HL-60 (cell line): ENCODE measurements around the gene SLC43A2.

Source experiments
- DNase-seq, 2 experiments: peaks; one replicate each; pipeline ENCODE4 v3.0.0-alpha.2; 2010 to 2020; ENCODE audit warnings: low read depth in 1 of 2, low spot score in 1 of 2
- H3K27ac ChIP-seq: fragments of 250-450 bp; sonication (Bioruptor Pico); replicated peaks from 2 replicates; pipeline ENCODE4 v1.5.1; 2020; ENCODE audit warnings: mild to moderate bottlenecking, moderate library complexity
- H3K27me3 ChIP-seq: fragments of 250-450 bp; sonication (Bioruptor Pico); 2 replicates; pipeline ENCODE4 v1.5.1; 2021; ENCODE audit warnings: mild to moderate bottlenecking, moderate library complexity; ENCODE audit not compliant: insufficient read depth, poor library complexity, severe bottlenecking
- H3K4me3 ChIP-seq: replicated peaks from 2 replicates; pipeline ENCODE4 v1.5.1; 2011; ENCODE audit warnings: mild to moderate bottlenecking, control low read depth, low read length; ENCODE audit not compliant: insufficient read depth
- GABPA ChIP-seq: IDR thresholded peaks from 2 replicates; pipeline ENCODE4 v1.6.1; 2012; ENCODE audit warnings: low read depth
- POLR2AphosphoS5 ChIP-seq: IDR thresholded peaks from 2 replicates; pipeline ENCODE4 v1.6.1; 2012; ENCODE audit warnings: low read depth
- SPI1 ChIP-seq: IDR thresholded peaks from 2 replicates; pipeline ENCODE4 v1.6.1; 2012; ENCODE audit warnings: low read depth, mild to moderate bottlenecking, borderline replicate concordance
- TF ChIP-seq, protein P1 (sequence below): IDR thresholded peaks from 2 replicates; pipeline ENCODE4 v1.6.1; 2012; ENCODE audit warnings: low read depth; ENCODE audit not compliant: insufficient replicate concordance
- TF ChIP-seq, protein P2 (sequence below): IDR thresholded peaks from one replicate; pipeline ENCODE4 v1.5.1; 2011; ENCODE audit warnings: low read length, control low read depth, inconsistent platforms; ENCODE audit not compliant: insufficient read depth

The SLC43A2 gene

DNA sequence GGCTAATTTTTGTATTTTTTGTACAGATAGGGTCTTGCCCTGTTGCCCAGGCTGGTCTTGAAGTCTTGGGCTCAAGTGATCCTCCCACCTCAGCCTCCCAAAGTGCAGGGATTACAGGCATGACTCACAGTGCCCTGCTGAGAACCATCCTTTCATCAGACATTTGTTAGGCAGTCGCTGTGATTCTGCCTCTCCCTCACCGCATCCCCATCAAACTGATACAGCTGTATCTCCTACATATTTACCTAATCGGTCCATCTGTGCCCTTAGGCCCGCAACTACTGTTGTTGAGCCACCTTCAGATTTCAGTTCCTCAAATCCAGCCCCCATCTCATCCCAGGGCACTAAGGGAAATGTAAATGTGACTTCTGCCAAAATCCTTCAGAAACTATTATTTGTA lies 2.0 kb upstream of the SLC43A2 start:
- H3K4me3 ChIP-seq, result no peak overlapping the region
- TF ChIP-seq, protein P1, sequence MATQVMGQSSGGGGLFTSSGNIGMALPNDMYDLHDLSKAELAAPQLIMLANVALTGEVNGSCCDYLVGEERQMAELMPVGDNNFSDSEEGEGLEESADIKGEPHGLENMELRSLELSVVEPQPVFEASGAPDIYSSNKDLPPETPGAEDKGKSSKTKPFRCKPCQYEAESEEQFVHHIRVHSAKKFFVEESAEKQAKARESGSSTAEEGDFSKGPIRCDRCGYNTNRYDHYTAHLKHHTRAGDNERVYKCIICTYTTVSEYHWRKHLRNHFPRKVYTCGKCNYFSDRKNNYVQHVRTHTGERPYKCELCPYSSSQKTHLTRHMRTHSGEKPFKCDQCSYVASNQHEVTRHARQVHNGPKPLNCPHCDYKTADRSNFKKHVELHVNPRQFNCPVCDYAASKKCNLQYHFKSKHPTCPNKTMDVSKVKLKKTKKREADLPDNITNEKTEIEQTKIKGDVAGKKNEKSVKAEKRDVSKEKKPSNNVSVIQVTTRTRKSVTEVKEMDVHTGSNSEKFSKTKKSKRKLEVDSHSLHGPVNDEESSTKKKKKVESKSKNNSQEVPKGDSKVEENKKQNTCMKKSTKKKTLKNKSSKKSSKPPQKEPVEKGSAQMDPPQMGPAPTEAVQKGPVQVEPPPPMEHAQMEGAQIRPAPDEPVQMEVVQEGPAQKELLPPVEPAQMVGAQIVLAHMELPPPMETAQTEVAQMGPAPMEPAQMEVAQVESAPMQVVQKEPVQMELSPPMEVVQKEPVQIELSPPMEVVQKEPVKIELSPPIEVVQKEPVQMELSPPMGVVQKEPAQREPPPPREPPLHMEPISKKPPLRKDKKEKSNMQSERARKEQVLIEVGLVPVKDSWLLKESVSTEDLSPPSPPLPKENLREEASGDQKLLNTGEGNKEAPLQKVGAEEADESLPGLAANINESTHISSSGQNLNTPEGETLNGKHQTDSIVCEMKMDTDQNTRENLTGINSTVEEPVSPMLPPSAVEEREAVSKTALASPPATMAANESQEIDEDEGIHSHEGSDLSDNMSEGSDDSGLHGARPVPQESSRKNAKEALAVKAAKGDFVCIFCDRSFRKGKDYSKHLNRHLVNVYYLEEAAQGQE, result no peak
- no peak for TF ChIP-seq GABPA
- no peak for TF ChIP-seq SPI1
- no peak for TF ChIP-seq POLR2AphosphoS5
- TF ChIP-seq, protein P2, sequence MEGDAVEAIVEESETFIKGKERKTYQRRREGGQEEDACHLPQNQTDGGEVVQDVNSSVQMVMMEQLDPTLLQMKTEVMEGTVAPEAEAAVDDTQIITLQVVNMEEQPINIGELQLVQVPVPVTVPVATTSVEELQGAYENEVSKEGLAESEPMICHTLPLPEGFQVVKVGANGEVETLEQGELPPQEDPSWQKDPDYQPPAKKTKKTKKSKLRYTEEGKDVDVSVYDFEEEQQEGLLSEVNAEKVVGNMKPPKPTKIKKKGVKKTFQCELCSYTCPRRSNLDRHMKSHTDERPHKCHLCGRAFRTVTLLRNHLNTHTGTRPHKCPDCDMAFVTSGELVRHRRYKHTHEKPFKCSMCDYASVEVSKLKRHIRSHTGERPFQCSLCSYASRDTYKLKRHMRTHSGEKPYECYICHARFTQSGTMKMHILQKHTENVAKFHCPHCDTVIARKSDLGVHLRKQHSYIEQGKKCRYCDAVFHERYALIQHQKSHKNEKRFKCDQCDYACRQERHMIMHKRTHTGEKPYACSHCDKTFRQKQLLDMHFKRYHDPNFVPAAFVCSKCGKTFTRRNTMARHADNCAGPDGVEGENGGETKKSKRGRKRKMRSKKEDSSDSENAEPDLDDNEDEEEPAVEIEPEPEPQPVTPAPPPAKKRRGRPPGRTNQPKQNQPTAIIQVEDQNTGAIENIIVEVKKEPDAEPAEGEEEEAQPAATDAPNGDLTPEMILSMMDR, result no peak
- H3K27ac ChIP-seq, result no peak overlapping the region
- no peaks in the 10 kb centered on the region for H3K27me3 ChIP-seq
- DNase-seq, result no peak

DNA sequence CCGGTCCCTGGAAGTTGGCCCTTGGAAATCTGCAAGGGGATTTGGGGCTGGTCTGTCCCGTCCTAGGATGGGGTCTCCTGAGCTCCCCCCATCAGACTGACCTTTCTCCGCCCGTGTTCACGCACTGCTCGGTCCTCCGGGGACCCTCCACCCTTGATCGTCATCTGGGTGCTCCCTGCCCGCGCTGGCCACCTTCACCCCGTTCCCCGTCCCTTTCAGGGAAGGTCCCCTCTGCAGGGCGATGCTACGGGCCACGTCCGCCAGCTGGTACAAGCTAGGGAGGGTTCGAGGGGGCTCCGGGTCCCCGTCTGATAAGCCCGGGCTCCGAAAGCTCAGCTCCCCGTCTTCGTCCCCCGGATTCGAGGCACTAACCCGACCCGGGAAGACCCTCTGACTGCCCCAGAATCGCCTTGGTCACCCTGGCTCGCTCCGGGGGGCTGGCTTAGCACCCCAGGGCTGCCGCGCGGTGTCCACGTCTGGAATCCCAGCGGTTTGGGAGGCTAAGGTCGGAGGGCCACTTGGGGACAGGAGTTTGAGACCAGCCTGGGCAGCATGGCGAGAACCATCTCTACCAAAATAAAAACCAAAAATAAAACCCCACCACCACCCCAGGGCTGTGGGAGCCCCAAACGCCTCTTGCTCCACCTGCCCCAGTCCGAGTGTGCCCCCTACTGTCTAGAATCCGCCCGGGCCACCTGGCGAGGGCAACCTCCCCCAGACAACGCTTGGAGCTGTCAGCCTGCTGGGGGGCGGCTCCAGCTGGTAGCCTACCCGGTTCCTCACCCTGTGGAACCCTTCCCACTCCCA lies 1.1 kb upstream of the SLC43A2 start:
- H3K4me3 ChIP-seq, result peak overlapping the region; percentile 60
- H3K27me3 ChIP-seq, result no peaks in the 10 kb centered on the region
- DNase-seq, result peak in 1 of 2 experiments; percentile 66
- H3K27ac ChIP-seq, result 0 out of 2 replicates have a peak overlapping the region, but pooled peaks have one; percentile 4
- TF ChIP-seq GABPA, result no peak
- TF ChIP-seq, protein P2, result peak; percentile 20

DNA sequence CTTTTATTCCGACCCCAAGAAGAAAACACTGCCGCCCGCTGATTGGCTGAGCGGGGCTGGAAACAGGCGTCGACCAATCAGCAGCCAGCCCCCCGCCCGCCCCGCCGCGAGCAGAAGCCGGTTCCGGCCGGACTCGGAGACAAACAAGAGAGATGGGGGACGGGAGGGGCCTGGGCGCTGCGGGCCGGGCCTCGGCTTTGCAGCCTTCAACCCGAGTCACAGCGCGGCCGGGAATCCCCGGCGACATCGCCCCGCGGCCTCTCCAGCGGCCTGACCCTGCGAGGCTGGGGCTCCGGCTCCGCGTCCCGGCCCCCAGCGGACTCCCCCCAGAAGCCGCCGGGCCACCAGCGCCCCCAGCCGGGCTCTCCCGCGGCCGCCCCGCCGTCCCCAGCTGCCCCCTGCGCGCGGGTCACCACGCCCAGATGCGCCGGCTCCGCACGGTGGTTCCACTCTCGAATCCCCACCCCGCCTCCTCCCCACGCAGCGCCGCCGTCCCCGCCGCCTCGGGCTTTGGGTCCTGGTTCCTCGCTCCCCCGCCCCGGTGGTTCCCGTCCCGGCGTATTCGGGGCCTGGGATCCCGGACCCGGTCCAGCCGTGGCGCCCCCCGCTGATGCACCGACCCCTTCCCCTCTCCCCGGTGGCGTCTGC lies 346 bp upstream of the SLC43A2 start:
- DNase-seq, result peak in 1 of 2 experiments; percentile 81
- peak overlapping the region; percentile 72 for H3K27ac ChIP-seq
- TF ChIP-seq GABPA, result no peak
- TF ChIP-seq POLR2AphosphoS5, result no peak
- no peak for TF ChIP-seq SPI1
- TF ChIP-seq, protein P1, result no peak
- TF ChIP-seq, protein P2, result no peak
- no peaks in the 10 kb centered on the region for H3K27me3 ChIP-seq
- peak overlapping the region; percentile 60 for H3K4me3 ChIP-seq
